Heart left ventricle (tissue), 13 donors: ENCODE results near the gene PTS.

Experiments used
- CTCF ChIP-seq, 12 donors: fragments of 200-600 bp; sonication (generic) in 4 of 12; IDR thresholded peaks; one replicate each; pipeline versions ENCODE4 v1.5.0 to v1.8.0; 2018 to 2022; ENCODE audit warnings: antibody characterized with exemption in 12 of 12, mild to moderate bottlenecking in 5 of 12
- POLR2A ChIP-seq, 2 donors: fragments of 450-650 bp; IDR thresholded peaks; one replicate each; pipeline ENCODE4 v1.6.1; 2017; ENCODE audit warnings: antibody characterized with exemption in 2 of 2, mild to moderate bottlenecking in 2 of 2, moderate library complexity in 2 of 2
- donor health status: ischemic (EF 13 %, LVEDD 7.1; RV severe dilation, severe dysfunction).
- donor health status: DM: no; HTN: yes; CAD: no.
- donor health status: DM: no; HTN: no; CAD: no.
- donor health status: ischemic (EF 25% LVEDD 6.9; RV normal size, moderate dysfunction).
- donor health status: ischemic (EF 25% LVEDD 5.7; RV mildly dilated, moderate dysfunction).
- donor health status: ischemic (EF 35%, LVEDD 5.7; RV mildly dilated, moderate dysfunction).
- donor health status: nonischemic (EF 11% LVEDD 7.7; RV severe dilation, severe dysfunction).
- donor health status: DM: yes; HTN: yes; CAD: no.
- donor health status: PGD.
- donor health status: ischemic (EF 29% LVEDD 5.4; RV normal size, mild dysfunction).
- donor health status: nonischemic (EF 23%, LVEDD 6.1; RV moderate dilation, normal function).

- TF ChIP-seq CTCF (IDR thresholded peaks at IDR 0.05): no peak
- no peak for TF ChIP-seq POLR2A (IDR thresholded peaks at IDR 0.05)
These were observed 27.5 kb downstream of the PTS start for GRCh38 chr11:112253605-112254242.
